Measurements from ENCODE around the gene KIF21A. TPM values are rescaled to one million over a fixed set of nuclear protein-coding genes. Genes with fewer than 3 reads are reported as not detected.
"Not testable (repeated sequence)": the region's sequence is repeated elsewhere in the genome, so short reads cannot be mapped to it uniquely, and the experiment has no call there.

Gene KIF21A, protein sequence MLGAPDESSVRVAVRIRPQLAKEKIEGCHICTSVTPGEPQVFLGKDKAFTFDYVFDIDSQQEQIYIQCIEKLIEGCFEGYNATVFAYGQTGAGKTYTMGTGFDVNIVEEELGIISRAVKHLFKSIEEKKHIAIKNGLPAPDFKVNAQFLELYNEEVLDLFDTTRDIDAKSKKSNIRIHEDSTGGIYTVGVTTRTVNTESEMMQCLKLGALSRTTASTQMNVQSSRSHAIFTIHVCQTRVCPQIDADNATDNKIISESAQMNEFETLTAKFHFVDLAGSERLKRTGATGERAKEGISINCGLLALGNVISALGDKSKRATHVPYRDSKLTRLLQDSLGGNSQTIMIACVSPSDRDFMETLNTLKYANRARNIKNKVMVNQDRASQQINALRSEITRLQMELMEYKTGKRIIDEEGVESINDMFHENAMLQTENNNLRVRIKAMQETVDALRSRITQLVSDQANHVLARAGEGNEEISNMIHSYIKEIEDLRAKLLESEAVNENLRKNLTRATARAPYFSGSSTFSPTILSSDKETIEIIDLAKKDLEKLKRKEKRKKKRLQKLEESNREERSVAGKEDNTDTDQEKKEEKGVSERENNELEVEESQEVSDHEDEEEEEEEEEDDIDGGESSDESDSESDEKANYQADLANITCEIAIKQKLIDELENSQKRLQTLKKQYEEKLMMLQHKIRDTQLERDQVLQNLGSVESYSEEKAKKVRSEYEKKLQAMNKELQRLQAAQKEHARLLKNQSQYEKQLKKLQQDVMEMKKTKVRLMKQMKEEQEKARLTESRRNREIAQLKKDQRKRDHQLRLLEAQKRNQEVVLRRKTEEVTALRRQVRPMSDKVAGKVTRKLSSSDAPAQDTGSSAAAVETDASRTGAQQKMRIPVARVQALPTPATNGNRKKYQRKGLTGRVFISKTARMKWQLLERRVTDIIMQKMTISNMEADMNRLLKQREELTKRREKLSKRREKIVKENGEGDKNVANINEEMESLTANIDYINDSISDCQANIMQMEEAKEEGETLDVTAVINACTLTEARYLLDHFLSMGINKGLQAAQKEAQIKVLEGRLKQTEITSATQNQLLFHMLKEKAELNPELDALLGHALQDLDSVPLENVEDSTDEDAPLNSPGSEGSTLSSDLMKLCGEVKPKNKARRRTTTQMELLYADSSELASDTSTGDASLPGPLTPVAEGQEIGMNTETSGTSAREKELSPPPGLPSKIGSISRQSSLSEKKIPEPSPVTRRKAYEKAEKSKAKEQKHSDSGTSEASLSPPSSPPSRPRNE (N-terminal part only)
- total RNA-seq (2014; rRNA removed; shearing (Covaris generic)): 13.9 and 18.4 TPM in 2 replicates

DNA sequence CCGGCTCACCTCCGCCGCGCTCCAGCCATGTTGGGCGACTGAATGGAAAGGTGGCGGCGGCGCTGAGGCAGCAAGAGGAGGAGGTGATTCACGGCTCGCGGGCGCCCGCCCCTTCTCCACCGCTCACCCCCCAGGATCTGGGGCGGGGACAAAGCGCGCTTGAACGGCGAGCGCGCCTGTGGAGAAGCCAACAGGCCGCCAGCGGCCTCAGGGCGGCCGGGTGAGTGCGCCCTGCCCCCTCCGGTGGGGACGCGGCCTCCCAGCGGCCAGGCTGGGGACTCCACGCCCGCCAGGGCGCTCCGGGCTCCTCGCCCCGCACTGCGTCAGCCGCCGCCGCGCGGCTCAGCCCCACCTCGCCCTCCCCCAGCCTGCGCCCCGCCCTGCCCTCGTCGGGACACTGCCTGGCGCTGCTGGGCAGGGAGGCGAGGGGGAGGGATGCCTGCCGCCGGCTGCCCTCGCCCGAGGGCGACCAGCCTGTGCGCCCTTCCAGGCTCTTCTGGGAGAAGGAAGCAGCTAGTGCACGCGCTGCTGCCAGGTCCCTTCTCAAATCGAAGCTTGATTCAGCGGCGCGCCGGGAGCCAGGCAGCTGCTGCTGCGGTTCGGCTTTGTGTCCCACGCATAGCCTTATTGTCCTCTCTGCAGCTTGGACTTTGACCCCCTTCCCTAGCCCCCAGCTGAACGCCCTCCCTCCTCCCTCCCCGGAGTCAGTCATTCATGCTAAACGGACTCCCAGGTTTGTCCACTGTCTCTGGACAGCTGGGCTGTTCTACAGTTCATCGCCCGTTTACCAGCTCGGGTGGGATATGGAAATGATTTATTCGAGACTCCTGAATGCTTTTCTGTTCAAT lies at the start of gene KIF21A:
Gene KIF21A (minus strand): TSS at position 40 of the 848 bp plus-strand sequence. CDS start 150 bp downstream, outside the sequence.
- DNase-seq (ENCODE audit: low spot score): peak; percentile 88

DNA sequence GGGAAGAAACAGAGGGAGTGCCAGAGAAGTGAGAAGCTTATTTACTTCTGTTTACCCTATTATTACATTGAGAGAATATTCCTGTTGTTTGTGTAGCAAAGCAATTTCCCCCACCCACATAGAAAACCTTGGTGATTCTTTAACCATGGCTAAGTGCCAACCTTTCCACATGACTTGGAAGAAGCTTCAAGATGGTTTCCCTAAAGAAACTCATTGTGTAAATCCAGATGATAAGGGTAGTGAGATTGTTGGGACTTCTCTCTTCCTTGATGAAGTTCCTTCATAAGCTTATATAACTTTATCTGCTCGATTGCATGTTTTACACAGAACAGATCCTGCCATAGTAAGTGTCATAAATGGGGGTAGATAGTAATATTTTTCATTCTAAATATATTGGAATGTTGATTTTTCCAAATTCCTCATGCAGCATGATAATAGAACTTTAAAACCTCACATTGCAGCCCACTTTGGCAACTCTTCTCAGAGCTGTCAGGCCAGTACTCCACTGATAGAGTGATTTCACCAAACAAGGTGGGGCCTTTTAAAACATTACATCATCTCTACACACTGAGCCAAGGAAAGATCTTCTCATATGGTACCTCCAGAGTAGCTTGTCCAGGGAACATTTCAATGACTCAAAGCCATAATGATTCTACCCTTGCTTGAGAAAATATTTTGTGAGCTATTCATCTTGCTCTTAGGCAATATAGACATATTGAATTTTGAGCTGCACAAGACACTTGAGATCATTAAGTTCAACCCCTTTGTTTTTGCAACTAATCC lies 47.8 kb upstream of the KIF21A start:
- DNase-seq (ENCODE audit: low spot score): no peak

DNA sequence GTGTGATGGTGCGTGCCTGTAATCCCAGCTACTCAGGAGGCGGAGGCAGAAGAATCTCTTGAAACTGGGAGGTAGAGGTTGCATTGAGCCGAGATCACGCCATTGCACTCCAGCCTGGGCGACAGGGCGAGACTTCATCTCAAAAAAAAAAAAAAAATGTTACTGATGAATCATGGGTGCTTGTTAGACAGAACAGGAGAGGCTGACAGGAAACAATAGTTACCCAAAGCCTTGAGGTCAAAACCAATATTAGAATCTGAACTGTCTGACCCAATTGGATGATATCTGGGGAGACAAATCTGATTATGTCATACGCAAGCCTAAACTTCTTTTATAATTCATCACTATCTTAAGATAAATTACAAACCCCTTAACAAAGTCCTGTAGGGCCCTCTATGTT lies 40.7 kb upstream of the KIF21A start:
- DNase-seq (ENCODE audit: low spot score): no peak

DNA sequence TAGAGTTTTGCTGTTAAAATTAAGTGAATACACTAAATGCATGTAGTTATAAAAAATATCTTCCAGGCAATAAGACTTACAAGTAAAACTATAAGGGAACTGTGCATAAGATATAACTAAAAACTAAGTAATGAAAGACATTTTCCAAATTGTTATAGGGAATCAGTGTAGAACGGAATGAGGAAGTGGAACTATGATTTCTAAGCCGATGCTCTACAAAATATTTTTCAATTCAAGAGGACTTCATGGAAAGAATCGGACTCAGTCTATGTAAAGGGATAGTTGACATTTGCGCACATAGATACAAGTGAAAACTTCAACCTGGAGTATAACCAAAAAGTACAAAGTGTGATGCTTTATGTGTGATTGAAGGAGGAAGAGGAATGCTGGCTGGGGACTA lies 40.1 kb upstream of the KIF21A start:
- DNase-seq (ENCODE audit: low spot score): no peak

DNA sequence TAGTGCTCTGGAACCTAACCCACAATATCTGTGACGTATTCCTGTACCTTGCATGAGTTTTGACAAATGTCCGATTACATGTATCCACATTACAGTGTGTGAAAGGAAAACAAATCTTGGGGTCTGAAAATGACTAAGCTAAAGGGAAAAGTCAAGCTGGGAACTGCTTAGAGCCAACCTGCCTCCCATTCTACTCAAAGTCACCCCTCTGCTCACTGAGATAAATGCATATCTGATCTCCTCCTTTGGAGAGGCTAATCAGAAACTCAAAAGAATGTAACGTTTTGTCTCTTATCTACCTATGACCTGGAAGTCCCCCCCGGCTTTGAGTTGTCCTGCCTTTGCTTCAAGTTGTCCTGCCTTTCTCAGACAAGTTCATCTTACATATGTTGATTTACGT lies 34.0 kb upstream of the KIF21A start:
- DNase-seq (ENCODE audit: low spot score): no peak

DNA sequence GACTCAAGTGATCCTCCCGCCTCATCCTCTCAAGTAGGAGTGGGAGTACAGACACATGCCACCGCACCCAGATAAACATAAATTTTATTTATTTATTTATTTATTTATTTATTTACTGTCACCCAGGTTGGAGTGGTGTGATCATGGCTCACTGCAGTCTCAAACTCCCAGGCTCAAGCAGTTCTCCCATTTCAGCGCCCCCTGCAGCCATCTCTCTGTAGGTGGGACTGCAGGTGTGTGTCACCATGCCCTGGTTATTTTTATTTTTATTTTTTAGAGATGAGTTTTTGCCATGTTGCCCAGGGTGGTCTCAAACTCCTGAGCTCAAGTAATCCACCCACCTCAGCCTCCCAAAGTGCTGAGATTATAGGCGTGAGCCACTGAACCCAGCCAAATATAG lies 33.2 kb upstream of the KIF21A start:
- DNase-seq (ENCODE audit: low spot score): no peak

DNA sequence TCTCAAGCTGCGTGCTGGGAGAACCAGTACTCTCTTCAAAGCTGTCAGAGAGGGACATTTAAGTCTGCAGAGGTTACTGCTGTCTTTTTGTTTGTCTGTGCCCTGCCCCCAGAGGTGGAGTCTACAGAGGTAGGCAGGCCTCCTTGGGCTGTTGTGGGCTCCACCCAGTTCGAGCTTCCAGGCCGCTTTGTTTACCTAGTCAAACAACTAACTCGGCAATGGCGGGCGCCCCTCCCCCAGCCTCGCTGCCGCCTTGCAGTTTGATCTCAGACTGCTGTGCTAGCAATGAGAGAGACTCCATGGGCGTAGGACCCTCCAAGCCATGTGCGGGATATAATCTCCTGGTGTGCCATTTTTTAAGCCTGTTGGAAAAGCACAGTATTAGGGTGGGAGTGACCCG lies 32.2 kb upstream of the KIF21A start:
- DNase-seq (ENCODE audit: low spot score): not testable (repeated sequence)

DNA sequence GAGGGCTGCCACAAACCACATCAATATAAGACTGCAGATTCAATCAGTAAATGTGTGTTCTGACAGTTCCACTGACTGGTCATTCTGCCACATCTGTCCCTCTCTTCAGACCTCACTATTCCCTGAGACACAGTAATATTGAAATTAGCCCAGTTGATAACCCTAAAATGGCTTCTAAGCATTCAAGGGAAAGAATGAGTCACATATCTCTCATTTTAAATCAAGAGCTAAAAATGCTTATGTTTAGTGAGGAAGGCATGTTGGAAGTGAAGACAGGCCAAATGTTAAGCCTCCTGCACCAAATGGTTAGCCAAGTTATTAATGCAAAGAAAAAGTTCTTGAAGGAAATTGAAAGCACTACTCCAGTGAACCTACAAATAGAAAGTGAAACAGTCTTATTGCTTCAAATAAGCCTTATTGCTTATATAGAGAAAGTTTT lies 24.5 kb upstream of the KIF21A start:
- no peak for DNase-seq (ENCODE audit: low spot score)

DNA sequence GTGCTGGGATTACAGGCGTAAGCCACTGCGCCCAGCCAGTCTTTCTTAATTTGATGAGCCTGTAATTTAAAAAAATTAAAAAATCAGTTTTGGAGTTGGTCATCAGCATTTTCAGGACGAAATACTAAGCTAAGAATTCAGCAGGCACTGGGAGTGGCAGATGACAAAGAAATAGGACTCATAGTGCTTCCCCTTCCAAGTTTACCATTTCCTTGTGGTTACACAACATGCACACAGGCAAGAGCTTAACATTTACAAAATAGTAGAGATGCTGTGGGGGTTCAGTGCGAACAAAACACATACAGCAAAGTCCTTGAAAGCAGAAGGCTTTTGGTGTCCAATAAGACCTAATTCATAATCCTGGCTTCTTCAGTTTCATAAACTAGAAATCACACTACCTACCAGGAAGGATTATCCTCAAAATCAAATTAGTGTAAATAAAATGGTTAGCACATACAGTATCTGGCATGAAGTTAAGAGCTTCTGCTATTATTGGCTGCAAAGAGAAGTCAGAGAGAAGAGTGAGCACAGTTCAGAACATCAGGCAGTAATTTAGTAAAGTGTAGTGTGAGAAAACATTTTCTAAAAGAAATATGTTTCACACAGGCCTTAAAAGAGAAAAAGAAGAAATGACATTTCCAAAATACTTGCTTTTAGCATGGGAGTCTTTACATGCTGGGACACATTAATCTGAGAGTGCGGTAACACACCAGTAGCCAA lies 22.2 kb upstream of the KIF21A start:
- no peak for DNase-seq (ENCODE audit: low spot score)

DNA sequence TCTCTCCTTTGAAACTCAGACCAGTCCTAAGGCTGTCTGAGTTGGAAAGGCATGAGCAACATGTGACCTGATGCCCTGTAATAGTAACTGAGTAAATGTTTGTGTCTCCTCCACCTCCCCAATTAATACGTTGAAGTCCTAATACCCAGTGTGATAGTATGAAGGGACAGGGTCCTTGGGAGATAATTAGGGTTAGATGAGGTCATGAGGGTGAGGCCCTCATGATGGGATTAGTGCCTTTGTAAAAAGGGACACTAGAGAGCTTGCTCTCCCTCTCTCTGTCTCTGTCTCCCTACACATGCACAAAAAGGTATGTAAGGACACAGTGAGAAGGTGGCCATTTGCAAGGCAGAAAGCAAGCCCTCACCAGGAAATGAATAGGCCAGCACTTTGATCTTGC lies 18.1 kb upstream of the KIF21A start:
- no peak for DNase-seq (ENCODE audit: low spot score)

DNA sequence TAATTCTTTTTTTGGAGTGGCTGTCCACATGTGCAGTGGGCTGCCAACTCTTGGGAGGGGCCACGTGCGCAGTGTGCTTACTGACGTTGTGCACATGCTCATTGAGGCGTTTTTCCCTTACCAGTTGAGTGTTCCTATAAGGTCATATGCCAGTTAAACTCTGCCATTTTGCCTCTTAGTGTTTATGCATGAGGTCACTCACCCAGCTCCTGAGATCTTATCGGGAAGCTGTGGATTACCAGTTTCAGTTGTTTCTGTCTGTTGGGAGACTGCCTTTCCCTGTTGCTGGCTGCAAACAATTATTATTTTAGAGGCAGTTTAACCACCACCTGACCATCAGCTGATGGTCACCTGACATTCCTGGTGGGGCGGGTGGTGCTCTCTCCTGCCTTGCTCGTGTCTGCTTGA lies 16.1 kb upstream of the KIF21A start:
- DNase-seq (ENCODE audit: low spot score): no peak

DNA sequence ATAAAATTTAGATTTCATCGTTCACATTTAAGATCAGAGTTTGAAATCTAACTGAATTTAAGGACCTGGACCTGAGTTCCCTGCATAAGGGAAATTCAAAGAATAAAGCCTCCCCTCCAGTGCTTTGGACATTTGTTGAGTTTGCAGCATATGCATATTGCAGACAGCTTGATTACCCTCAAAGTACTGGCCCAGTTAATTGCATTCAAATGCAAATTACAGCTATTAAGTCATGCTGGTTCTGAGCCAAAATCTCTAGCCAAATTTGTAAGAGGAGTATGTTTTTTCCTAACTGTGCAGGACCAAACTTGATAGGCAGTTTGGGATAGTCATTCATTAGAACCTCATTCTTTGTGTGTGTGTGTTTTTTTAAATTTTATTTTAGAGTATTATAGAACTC lies 9.1 kb upstream of the KIF21A start:
- no peak for DNase-seq (ENCODE audit: low spot score)

DNA sequence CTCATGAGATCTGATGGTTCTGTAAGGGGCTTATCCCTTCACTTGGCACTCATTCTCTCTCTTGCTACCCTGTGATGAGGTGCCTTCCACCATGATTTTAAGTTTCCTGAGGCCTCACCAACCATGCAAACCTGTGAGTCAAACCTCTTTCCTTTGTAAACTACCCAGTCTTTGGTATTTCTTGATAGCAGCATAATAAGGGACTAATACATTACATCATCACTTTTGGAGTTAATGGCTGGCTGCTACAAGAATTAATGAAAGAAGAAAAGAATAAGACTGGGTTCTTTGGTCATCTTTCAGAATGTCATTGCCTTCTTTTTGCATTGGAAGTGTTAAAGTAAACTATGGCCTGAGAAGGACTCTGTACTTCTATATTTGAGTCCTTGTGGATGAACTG lies 5.1 kb upstream of the KIF21A start:
- DNase-seq (ENCODE audit: low spot score): no peak

DNA sequence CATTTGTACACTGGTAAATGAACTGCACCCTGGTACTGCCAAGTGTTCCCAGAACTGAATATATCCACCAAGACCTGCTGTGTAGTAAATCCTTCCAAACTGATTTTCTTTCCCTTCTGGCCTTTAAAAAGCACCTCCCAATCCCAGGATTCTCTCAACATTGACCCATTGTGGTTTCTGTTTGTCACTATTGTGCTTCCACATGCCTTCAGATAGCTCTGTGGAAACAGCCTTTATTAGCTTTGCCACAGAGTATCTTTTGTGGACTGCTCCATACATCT lies 949 bp upstream of the KIF21A start:
- DNase-seq (ENCODE audit: low spot score): no peak

DNA sequence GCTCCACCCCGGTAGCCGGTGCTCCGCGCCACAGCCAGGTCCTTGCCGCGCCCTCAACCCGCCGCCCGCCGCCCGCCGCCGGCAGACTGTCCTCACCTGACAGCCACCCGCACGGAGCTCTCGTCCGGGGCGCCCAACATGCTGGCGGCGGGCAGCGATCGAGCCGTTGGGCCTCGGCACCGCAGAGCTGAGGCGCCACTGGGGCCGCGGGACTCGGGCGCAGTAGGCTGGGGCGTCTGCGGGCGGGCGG lies 164 bp downstream of the KIF21A start:
- no peak for DNase-seq (ENCODE audit: low spot score)

DNA sequence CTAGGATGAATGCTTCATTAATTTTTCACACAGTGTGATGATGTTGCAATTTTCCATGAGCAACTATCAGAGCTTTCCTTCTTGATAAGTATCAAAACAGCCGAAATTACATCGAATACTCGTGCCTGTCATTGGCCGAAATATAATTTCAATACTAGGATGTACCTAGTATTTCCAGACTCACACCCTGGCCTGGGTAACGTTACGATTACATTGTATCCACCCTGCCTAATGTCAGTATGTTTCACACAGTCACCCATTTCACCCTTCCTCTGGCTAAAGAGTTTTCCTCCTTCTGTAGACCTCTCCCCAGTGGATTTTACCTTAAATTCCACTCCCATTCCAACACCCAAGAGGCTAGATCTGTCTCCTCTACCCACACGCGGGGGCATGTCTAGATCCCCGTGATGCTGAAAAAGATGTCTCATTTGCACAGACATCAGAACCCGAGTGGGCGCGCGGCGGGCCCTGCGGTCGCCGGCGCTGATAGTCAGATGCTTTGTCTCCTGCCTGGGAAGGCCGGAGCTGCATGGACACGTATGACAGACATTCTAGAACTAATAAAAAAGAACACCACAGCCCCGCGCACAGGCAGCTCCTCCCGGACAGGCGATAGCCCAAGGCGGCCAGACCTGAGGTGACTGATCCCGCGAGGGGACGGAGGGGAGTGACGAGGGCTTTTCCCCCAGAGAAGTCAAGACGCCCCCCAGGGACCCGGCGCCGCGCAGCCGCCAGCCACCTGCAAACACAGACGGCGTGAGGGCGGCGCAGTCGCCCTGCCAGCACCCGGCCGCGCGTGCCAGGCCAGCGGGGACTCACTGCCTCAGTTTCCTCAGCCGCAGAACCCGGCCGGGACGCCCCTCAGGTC lies 723 bp downstream of the KIF21A start:
- DNase-seq (ENCODE audit: low spot score): peak; percentile 23

DNA sequence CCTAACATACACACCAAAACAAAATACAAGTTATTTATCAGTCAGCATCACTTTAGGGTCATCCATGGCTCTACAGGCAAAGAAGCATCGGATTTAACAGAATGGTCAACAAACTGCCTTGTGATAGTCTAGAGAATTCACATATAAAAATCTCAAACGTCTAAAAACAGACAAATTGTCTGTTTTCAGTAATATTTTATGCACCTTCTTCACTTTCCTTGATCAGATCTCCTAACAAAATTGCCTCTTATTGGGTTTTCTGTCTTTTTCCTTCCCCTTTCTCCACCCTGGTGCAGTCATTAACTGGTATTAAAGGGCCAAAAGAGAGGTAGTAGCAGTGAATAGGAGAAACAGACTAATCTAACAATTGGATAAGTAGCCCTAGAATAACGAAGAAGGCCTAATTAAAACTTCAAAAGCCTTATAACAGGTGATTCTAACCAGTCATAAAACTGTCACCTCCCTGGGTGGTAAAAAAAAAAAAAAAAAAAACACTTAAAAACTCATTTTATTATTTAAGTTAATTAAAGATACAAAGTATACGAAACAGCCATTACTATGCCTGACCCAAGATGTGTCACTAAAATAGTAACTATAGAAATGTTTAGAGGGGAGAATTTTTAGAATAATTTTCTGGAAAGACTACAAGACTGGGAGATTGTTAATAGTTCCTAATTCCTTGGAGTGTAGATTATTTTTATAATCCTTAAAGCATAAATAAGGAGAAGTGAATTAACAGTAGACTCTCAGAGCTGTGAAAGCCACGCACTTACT lies 1.5 kb downstream of the KIF21A start:
- DNase-seq (ENCODE audit: low spot score): no peak

DNA sequence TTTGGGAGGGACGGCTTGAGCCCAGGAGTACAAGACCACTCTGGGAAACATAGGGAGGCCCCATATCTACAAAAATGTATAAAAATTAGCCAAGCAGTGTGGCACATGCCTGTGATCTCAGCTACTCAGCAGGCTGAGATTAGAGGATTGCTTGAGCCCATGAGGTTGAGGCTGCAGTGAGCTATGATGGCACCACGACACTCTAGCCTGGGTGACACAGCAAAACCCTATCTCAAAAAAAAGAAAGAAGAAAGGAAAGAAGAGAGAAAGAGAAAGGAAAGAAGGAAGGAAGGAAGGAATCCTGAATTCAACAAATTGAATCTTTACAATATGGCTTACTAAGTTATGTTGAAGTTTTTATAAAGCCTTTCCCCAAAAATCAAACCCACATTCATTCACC lies 2.1 kb downstream of the KIF21A start:
- DNase-seq (ENCODE audit: low spot score): peak; percentile 22

All from H4 (cell line).